Panc1 (cell line): ENCODE measurements around the gene BEX1. TPM values are rescaled to one million over a fixed set of nuclear protein-coding genes. Genes with fewer than 3 reads are reported as not detected.

Source experiments
- ATAC-seq: fragments of 200-7000 bp; cut with Tn5 transposase; 2 replicates; pipeline ENCODE4 v1.9.1; 2020; ENCODE audit warnings: mild to moderate bottlenecking, moderate library complexity
- BruUV-seq: library from RNA; stranded (reverse); fragments of 400-500 nt; replicated peaks from 2 replicates; lab custom pipeline; 2021; lab: Mats Ljungman, UMichigan
- CTCF ChIA-PET: fragments of 300-600 bp; sonication (Branson Sonifier 250); formaldehyde crosslinking; loops from one replicate; lab custom pipeline; 2022; ENCODE audit warnings: antibody characterized with exemption; lab: Charles Lee
- POLR2A ChIA-PET: fragments of 300-600 bp; sonication (Branson Sonifier 250); formaldehyde crosslinking; loops from one replicate; lab custom pipeline; 2022; ENCODE audit warnings: antibody characterized with exemption; lab: Charles Lee
- DNase-seq: peaks from one replicate; pipeline ENCODE4 v3.0.0-alpha.2; 2010; ENCODE audit warnings: low read depth, low spot score
- H3K27ac ChIP-seq: 2 replicates; pipeline ENCODE4 v1.5.1; 2011; ENCODE audit warnings: mild to moderate bottlenecking, low read length, inconsistent platforms
- H3K27me3 ChIP-seq: fragments of 200-500 bp; sonication (Bioruptor generic); 2 replicates; pipeline ENCODE4 v1.6.0; 2014; ENCODE audit warnings: low read length, inconsistent platforms; ENCODE audit not compliant: control insufficient read depth, insufficient read depth
- H3K36me3 ChIP-seq: fragments of 200-500 bp; sonication (Bioruptor generic); 2 replicates; pipeline ENCODE4 v1.5.1; 2014; ENCODE audit warnings: inconsistent platforms, mild to moderate bottlenecking, low read length, moderate library complexity; ENCODE audit not compliant: control insufficient read depth, insufficient read depth
- H3K4me1 ChIP-seq: 2 replicates; pipeline ENCODE4 v1.5.1; 2011; ENCODE audit warnings: inconsistent platforms, mild to moderate bottlenecking, low read length, moderate library complexity; ENCODE audit not compliant: control insufficient read depth, insufficient read depth
- H3K4me3 ChIP-seq, 2 experiments: 2 replicates each; pipeline ENCODE4 v1.5.1; 2011 to 2012; ENCODE audit warnings: low read depth in 2 of 2, low read length in 2 of 2, mild to moderate bottlenecking in 2 of 2, inconsistent platforms in 1 of 2, moderate library complexity in 1 of 2
- H3K9me3 ChIP-seq: fragments of 200-500 bp; sonication (Bioruptor generic); 2 replicates; pipeline ENCODE4 v1.5.1; 2014; ENCODE audit warnings: low read depth, mild to moderate bottlenecking, inconsistent platforms, low read length, moderate library complexity; ENCODE audit not compliant: control insufficient read depth, insufficient read depth
- POLR2AphosphoS5 ChIP-seq: IDR thresholded peaks from 2 replicates; pipeline ENCODE4 v1.6.1; 2012; ENCODE audit warnings: mild to moderate bottlenecking, low read depth, low read length, moderate library complexity
- REST ChIP-seq, 2 experiments: IDR thresholded peaks; 2 replicates each; pipeline ENCODE4 v1.6.1; 2011 to 2012; ENCODE audit warnings: low read depth in 2 of 2, control low read depth in 1 of 2, low read length in 1 of 2, mild to moderate bottlenecking in 1 of 2, moderate library complexity in 1 of 2; ENCODE audit not compliant: insufficient read depth in 1 of 2
- SIN3A ChIP-seq: IDR thresholded peaks from 2 replicates; pipeline ENCODE4 v1.6.1; 2012; ENCODE audit warnings: low read depth, mild to moderate bottlenecking, low read length, moderate library complexity, borderline replicate concordance; ENCODE audit not compliant: insufficient read depth
- TCF7L2 ChIP-seq: IDR thresholded peaks from 2 replicates; pipeline ENCODE4 v1.6.1; 2011; ENCODE audit warnings: mild to moderate bottlenecking, low read depth, low read length, inconsistent platforms
- in situ Hi-C: cut with HindIII; loops from 2 replicates; pipeline ENCODE4 v1.10.0; 2016; ENCODE audit warnings: low sequenced_read_pairs, low pct_unique_long_range_greater_than_20kb
- intact Hi-C: fragments of 100-400 bp; cut with micrococcal nuclease; formaldehyde crosslinking; loops from one replicate; pipeline ENCODE4 v1.10.0; 2022; ENCODE audit not compliant: unreplicated experiment
- total RNA-seq: library from RNA; stranded (reverse); gene quantifications from one replicate; pipeline ENCODE4 v1.2.1, GENCODE V29; 2021; ENCODE audit not compliant: unreplicated experiment
- TF ChIP-seq, protein P1 (sequence below): fragments of 450-650 bp; IDR thresholded peaks from 2 replicates; pipeline ENCODE4 v1.5.1; 2017; ENCODE audit warnings: mild to moderate bottlenecking

BEX1 gene
- total RNA-seq, 1 experiment from 2014 or later = not detected

GRCh38 chrX:103100484-103100883, 36.5 kb upstream of the BEX1 start:
- BruUV-seq = no TSS peak
- Histone ChIP-seq H3K27me3 (no peaks in the 10 kb centered on the region), H3K9me3 (no peaks in the 10 kb centered on the region), H3K4me1 (no peaks in the 10 kb centered on the region), H3K36me3 (no peaks in the 10 kb centered on the region), H3K4me3 (no peak overlapping the region), H3K27ac (no peak overlapping the region)
- TF ChIP-seq SIN3A (no peak), TCF7L2 (no peak), REST (IDR thresholded peaks at IDR 0.05; ENCODE audit: insufficient read depth in 1 of 2, low read depth in 2 of 2, low read length in 1 of 2) (no peak), POLR2AphosphoS5 (no peak)
- TF ChIP-seq, protein P1, sequence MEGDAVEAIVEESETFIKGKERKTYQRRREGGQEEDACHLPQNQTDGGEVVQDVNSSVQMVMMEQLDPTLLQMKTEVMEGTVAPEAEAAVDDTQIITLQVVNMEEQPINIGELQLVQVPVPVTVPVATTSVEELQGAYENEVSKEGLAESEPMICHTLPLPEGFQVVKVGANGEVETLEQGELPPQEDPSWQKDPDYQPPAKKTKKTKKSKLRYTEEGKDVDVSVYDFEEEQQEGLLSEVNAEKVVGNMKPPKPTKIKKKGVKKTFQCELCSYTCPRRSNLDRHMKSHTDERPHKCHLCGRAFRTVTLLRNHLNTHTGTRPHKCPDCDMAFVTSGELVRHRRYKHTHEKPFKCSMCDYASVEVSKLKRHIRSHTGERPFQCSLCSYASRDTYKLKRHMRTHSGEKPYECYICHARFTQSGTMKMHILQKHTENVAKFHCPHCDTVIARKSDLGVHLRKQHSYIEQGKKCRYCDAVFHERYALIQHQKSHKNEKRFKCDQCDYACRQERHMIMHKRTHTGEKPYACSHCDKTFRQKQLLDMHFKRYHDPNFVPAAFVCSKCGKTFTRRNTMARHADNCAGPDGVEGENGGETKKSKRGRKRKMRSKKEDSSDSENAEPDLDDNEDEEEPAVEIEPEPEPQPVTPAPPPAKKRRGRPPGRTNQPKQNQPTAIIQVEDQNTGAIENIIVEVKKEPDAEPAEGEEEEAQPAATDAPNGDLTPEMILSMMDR = no peak
- ATAC-seq (no peak), DNase-seq (no peak)
- ChIA-PET POLR2A (no interaction called here), CTCF (no interaction called here)
- intact Hi-C loops (no loop called here), in situ Hi-C loops (no loop called here)

- POLR2A ChIA-PET = no interaction called here
- intact Hi-C loops (no loop called here), in situ Hi-C loops (no loop called here)
- Histone ChIP-seq H3K4me3 (no peak overlapping the region), H3K27ac (no peak overlapping the region), H3K27me3 (no peaks in the 10 kb centered on the region), H3K9me3 (no peaks in the 10 kb centered on the region), H3K36me3 (no peaks in the 10 kb centered on the region), H3K4me1 (no peaks in the 10 kb centered on the region)
- CTCF ChIA-PET = no interaction called here
- no TSS peak for BruUV-seq
- no peak for ATAC-seq
- no peak for DNase-seq
- TF ChIP-seq, protein P1 = no peak
Observed at GRCh38 chrX:103099691-103100090, 35.7 kb upstream of the BEX1 start.

GRCh38 chrX:103098488-103098887, 34.5 kb upstream of the BEX1 start:
- BruUV-seq = no TSS peak
- Histone ChIP-seq H3K27ac (no peak overlapping the region), H3K27me3 (no peaks in the 10 kb centered on the region), H3K36me3 (no peaks in the 10 kb centered on the region), H3K9me3 (no peaks in the 10 kb centered on the region), H3K4me3 (no peak overlapping the region), H3K4me1 (no peaks in the 10 kb centered on the region)
- ChIA-PET CTCF (no interaction called here), POLR2A (no interaction called here)
- no peak for ATAC-seq
- intact Hi-C loops = no loop called here
- TF ChIP-seq, protein P1 = no peak
- TF ChIP-seq SIN3A = no peak
- no peak for TF ChIP-seq TCF7L2
- TF ChIP-seq REST (IDR thresholded peaks at IDR 0.05; ENCODE audit: insufficient read depth in 1 of 2, low read depth in 2 of 2, low read length in 1 of 2) = no peak
- no peak for TF ChIP-seq POLR2AphosphoS5
- in situ Hi-C loops = no loop called here
- no peak for DNase-seq
